GM23338 (cell line): ENCODE measurements around the gene PKNOX2. TPM values are rescaled to one million over a fixed set of nuclear protein-coding genes. Genes with fewer than 3 reads are reported as not detected.

Source experiments
- ATAC-seq: fragments of 200-7000 bp; cut with Tn5 transposase; 3 replicates; pipeline ENCODE4 v1.9.1; 2020
- DNase-seq: peaks from one replicate; pipeline ENCODE4 v3.0.0-alpha.2; 2015; ENCODE audit warnings: low spot score
- H2AFZ ChIP-seq: fragments of 200-600 bp; sonication (generic); 2 replicates; pipeline ENCODE4 v1.8.0; 2016; ENCODE audit warnings: antibody characterized with exemption, mild to moderate bottlenecking, moderate library complexity
- H3F3A ChIP-seq: fragments of 200-600 bp; sonication (generic); replicated peaks from 2 replicates; pipeline ENCODE4 v1.8.0; 2017; ENCODE audit warnings: antibody characterized with exemption, mixed run types, low read depth
- H3K27ac ChIP-seq: fragments of 200-600 bp; sonication (generic); 2 replicates; pipeline ENCODE4 v1.6.1; 2016; ENCODE audit warnings: low read depth
- H3K27me3 ChIP-seq: fragments of 200-600 bp; sonication (generic); 2 replicates; pipeline ENCODE4 v1.8.0; 2016; ENCODE audit warnings: mild to moderate bottlenecking, mixed run types, moderate library complexity; ENCODE audit not compliant: insufficient read depth
- H3K36me3 ChIP-seq: fragments of 200-600 bp; sonication (generic); 2 replicates; pipeline ENCODE4 v1.8.0; 2016; ENCODE audit warnings: mild to moderate bottlenecking; ENCODE audit not compliant: insufficient read depth
- H3K4me1 ChIP-seq: fragments of 200-600 bp; sonication (generic); 2 replicates; pipeline ENCODE4 v1.8.0; 2016; ENCODE audit warnings: mild to moderate bottlenecking, moderate library complexity; ENCODE audit not compliant: insufficient read depth
- H3K4me2 ChIP-seq: fragments of 200-600 bp; sonication (generic); 2 replicates; pipeline ENCODE4 v1.7.1; 2017; ENCODE audit warnings: mixed run types
- H3K4me3 ChIP-seq: fragments of 200-600 bp; sonication (generic); 2 replicates; pipeline ENCODE4 v1.6.1; 2016; ENCODE audit warnings: mixed run types
- H3K79me2 ChIP-seq: fragments of 200-600 bp; sonication (generic); replicated peaks from 2 replicates; pipeline ENCODE4 v1.8.0; 2017; ENCODE audit warnings: mild to moderate bottlenecking; ENCODE audit not compliant: insufficient read depth
- H3K9me2 ChIP-seq: fragments of 200-600 bp; sonication (generic); 2 replicates; pipeline ENCODE4 v1.8.0; 2017; ENCODE audit not compliant: insufficient read depth
- H4K20me1 ChIP-seq: fragments of 200-600 bp; sonication (generic); replicated peaks from 2 replicates; pipeline ENCODE4 v1.8.0; 2017; ENCODE audit warnings: mild to moderate bottlenecking; ENCODE audit not compliant: insufficient read depth
- H3K27ac Mint-ChIP-seq: 2 replicates; pipeline ENCODE4 v1.8.0; 2020; ENCODE audit warnings: inconsistent platforms, mild to moderate bottlenecking, moderate library complexity, mixed read lengths
- H3K27me3 Mint-ChIP-seq: 3 replicates; pipeline ENCODE4 v1.8.0; 2022; ENCODE audit warnings: low read depth, mild to moderate bottlenecking, moderate library complexity, mixed read lengths, inconsistent platforms; ENCODE audit not compliant: insufficient read depth, poor library complexity
- H3K36me3 Mint-ChIP-seq: 3 replicates; pipeline ENCODE4 v1.8.0; 2021; ENCODE audit warnings: low read depth, mild to moderate bottlenecking, inconsistent platforms, moderate library complexity, mixed read lengths
- H3K4me1 Mint-ChIP-seq: 3 replicates; pipeline ENCODE4 v1.8.0; 2020; ENCODE audit warnings: mild to moderate bottlenecking, inconsistent platforms, mixed read lengths
- H3K4me3 Mint-ChIP-seq: 3 replicates; pipeline ENCODE4 v1.8.0; 2021; ENCODE audit warnings: moderate library complexity, mild to moderate bottlenecking, inconsistent platforms, mixed read lengths
- H3K9me3 Mint-ChIP-seq: 3 replicates; pipeline ENCODE4 v1.8.0; 2020; ENCODE audit warnings: moderate library complexity, mild to moderate bottlenecking, inconsistent platforms, mixed read lengths
- EZH2 ChIP-seq: fragments of 200-600 bp; sonication (generic); IDR thresholded peaks from one replicate; pipeline ENCODE4 v1.8.0; 2017; ENCODE audit warnings: antibody characterized with exemption, mild to moderate bottlenecking, low read depth; ENCODE audit not compliant: unreplicated experiment
- STAT1 ChIP-seq: IDR thresholded peaks from one replicate; pipeline ENCODE4 v1.6.1; 2016; ENCODE audit warnings: antibody characterized with exemption; ENCODE audit not compliant: unreplicated experiment
- ZNF114 ChIP-seq: fragments of 250-450 bp; sonication (Bioruptor Pico); IDR thresholded peaks from 2 replicates; pipeline ENCODE4 v1.5.0; 2020; ENCODE audit warnings: mild to moderate bottlenecking, moderate library complexity
- ZNF331 ChIP-seq: fragments of 250-450 bp; sonication (Bioruptor Pico); IDR thresholded peaks from 2 replicates; pipeline ENCODE4 v1.5.0; 2020; ENCODE audit warnings: low read depth, mild to moderate bottlenecking, moderate library complexity
- polyA plus RNA-seq: library from polyadenylated mRNA; unstranded; fragments of >200 nt; fragmentation: Nextera tagmentation; extraction: Ambion mirVana; gene quantifications from 2 replicates; pipeline ENCODE4 v1.2.1, GENCODE V29; 2016
- total RNA-seq: library from RNA; depleted of rRNA; stranded (reverse); fragments of >200 nt; shearing (Covaris generic); gene quantifications from 2 replicates; pipeline ENCODE4 v1.2.3, GENCODE V29; 2014
- TF ChIP-seq, protein P1 (sequence below), 2 experiments: fragments of 200-600 bp in 1 of 2; sonication (generic) in 1 of 2; conservative IDR thresholded peaks; 2 replicates each; pipeline versions ENCODE4 v1.5.1 to v1.6.1; 2016 to 2017; ENCODE audit warnings: antibody characterized with exemption in 2 of 2, low read depth in 2 of 2, mild to moderate bottlenecking in 2 of 2, moderate library complexity in 1 of 2
- TF ChIP-seq, protein P2 (sequence below): IDR thresholded peaks from one replicate; pipeline ENCODE4 v1.6.1; 2018; ENCODE audit warnings: antibody characterized with exemption; ENCODE audit not compliant: unreplicated experiment
- TF ChIP-seq, protein P3 (sequence below): fragments of 250-450 bp; sonication (Bioruptor Pico); IDR thresholded peaks from 2 replicates; pipeline ENCODE4 v1.5.0; 2020; ENCODE audit warnings: mild to moderate bottlenecking, moderate library complexity

Gene PKNOX2
- total and polyA plus RNA-seq, 2 experiments from 2014 or later: 0.42 to 0.83 TPM

DNA sequence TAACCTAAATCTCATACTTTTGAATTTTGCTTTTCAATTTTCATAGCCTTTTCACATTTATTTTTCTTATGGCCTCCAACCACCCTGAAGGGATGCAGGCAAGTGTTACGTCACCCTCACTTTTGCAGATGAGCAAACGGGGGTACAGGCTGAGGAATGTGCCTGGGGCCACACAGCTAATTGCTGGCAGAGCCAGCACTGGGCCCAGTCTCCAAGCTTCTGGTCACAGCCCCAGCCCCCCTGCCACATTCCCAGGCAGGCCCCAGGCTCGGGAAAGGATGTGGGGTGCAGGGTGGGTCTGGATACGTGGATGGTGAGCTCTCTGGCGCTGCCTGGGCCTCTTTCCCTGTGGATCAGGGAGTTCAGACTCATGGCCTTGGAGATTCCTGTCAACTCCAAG, 138.6 kb downstream of the PKNOX2 start:
- Histone ChIP-seq H3F3A (no peaks in the 10 kb centered on the region), H3K79me2 (no peaks in the 10 kb centered on the region), H2AFZ (no peak overlapping the region), H3K4me3 (no peak overlapping the region), H3K4me2 (no peak overlapping the region), H3K4me1 (no peaks in the 10 kb centered on the region), H3K36me3 (no peaks in the 10 kb centered on the region), H3K27me3 (no peaks in the 10 kb centered on the region), H3K9me2 (no peaks in the 10 kb centered on the region), H4K20me1 (no peaks in the 10 kb centered on the region), H3K27ac (no peak overlapping the region)
- H3K36me3 Mint-ChIP-seq: no peaks in the 10 kb centered on the region
- no peak for ATAC-seq
- no peaks in the 10 kb centered on the region for H3K9me3 Mint-ChIP-seq
- H3K27me3 Mint-ChIP-seq: peaks cover 5% of the 10 kb centered on the region
- DNase-seq: no peak
- no peak overlapping the region for H3K27ac Mint-ChIP-seq
- no peak overlapping the region for H3K4me3 Mint-ChIP-seq
- H3K4me1 Mint-ChIP-seq: peaks cover 9% of the 10 kb centered on the region
- TF ChIP-seq STAT1: no peak
- TF ChIP-seq, protein P1, sequence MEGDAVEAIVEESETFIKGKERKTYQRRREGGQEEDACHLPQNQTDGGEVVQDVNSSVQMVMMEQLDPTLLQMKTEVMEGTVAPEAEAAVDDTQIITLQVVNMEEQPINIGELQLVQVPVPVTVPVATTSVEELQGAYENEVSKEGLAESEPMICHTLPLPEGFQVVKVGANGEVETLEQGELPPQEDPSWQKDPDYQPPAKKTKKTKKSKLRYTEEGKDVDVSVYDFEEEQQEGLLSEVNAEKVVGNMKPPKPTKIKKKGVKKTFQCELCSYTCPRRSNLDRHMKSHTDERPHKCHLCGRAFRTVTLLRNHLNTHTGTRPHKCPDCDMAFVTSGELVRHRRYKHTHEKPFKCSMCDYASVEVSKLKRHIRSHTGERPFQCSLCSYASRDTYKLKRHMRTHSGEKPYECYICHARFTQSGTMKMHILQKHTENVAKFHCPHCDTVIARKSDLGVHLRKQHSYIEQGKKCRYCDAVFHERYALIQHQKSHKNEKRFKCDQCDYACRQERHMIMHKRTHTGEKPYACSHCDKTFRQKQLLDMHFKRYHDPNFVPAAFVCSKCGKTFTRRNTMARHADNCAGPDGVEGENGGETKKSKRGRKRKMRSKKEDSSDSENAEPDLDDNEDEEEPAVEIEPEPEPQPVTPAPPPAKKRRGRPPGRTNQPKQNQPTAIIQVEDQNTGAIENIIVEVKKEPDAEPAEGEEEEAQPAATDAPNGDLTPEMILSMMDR (conservative IDR thresholded peaks at IDR 0.05; ENCODE audit: low read depth in 2 of 2): no peak

DNA sequence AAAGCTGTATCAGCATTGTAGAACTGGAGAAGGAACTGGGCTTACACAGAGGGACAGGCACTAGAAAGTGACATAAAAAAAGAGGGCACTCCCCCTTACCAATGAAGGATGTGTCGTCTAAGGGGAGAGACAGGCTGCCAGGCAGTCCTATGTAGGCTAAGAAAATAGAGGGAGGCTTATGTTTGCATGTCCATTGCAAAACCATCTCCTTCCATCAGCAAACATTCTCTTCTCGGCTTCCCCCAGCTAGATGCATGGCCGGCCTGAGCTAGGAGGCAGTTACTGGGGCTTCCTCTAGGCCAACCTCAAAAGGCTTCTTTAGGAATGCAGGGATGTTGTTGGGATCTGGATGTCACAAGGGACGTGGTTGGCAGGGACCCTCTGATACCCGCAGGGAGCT, 139.1 kb downstream of the PKNOX2 start:
- Mint-ChIP-seq H3K27ac (no peak overlapping the region), H3K4me3 (no peak overlapping the region)
- TF ChIP-seq EZH2 (no peak), ZNF331 (CRISPR knock-in tag) (no peak), STAT1 (no peak), ZNF114 (CRISPR knock-in tag) (no peak)
- TF ChIP-seq, protein P1 (conservative IDR thresholded peaks at IDR 0.05; ENCODE audit: low read depth in 2 of 2): no peak
- TF ChIP-seq, protein P2, sequence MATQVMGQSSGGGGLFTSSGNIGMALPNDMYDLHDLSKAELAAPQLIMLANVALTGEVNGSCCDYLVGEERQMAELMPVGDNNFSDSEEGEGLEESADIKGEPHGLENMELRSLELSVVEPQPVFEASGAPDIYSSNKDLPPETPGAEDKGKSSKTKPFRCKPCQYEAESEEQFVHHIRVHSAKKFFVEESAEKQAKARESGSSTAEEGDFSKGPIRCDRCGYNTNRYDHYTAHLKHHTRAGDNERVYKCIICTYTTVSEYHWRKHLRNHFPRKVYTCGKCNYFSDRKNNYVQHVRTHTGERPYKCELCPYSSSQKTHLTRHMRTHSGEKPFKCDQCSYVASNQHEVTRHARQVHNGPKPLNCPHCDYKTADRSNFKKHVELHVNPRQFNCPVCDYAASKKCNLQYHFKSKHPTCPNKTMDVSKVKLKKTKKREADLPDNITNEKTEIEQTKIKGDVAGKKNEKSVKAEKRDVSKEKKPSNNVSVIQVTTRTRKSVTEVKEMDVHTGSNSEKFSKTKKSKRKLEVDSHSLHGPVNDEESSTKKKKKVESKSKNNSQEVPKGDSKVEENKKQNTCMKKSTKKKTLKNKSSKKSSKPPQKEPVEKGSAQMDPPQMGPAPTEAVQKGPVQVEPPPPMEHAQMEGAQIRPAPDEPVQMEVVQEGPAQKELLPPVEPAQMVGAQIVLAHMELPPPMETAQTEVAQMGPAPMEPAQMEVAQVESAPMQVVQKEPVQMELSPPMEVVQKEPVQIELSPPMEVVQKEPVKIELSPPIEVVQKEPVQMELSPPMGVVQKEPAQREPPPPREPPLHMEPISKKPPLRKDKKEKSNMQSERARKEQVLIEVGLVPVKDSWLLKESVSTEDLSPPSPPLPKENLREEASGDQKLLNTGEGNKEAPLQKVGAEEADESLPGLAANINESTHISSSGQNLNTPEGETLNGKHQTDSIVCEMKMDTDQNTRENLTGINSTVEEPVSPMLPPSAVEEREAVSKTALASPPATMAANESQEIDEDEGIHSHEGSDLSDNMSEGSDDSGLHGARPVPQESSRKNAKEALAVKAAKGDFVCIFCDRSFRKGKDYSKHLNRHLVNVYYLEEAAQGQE: no peak
- TF ChIP-seq, protein P3, sequence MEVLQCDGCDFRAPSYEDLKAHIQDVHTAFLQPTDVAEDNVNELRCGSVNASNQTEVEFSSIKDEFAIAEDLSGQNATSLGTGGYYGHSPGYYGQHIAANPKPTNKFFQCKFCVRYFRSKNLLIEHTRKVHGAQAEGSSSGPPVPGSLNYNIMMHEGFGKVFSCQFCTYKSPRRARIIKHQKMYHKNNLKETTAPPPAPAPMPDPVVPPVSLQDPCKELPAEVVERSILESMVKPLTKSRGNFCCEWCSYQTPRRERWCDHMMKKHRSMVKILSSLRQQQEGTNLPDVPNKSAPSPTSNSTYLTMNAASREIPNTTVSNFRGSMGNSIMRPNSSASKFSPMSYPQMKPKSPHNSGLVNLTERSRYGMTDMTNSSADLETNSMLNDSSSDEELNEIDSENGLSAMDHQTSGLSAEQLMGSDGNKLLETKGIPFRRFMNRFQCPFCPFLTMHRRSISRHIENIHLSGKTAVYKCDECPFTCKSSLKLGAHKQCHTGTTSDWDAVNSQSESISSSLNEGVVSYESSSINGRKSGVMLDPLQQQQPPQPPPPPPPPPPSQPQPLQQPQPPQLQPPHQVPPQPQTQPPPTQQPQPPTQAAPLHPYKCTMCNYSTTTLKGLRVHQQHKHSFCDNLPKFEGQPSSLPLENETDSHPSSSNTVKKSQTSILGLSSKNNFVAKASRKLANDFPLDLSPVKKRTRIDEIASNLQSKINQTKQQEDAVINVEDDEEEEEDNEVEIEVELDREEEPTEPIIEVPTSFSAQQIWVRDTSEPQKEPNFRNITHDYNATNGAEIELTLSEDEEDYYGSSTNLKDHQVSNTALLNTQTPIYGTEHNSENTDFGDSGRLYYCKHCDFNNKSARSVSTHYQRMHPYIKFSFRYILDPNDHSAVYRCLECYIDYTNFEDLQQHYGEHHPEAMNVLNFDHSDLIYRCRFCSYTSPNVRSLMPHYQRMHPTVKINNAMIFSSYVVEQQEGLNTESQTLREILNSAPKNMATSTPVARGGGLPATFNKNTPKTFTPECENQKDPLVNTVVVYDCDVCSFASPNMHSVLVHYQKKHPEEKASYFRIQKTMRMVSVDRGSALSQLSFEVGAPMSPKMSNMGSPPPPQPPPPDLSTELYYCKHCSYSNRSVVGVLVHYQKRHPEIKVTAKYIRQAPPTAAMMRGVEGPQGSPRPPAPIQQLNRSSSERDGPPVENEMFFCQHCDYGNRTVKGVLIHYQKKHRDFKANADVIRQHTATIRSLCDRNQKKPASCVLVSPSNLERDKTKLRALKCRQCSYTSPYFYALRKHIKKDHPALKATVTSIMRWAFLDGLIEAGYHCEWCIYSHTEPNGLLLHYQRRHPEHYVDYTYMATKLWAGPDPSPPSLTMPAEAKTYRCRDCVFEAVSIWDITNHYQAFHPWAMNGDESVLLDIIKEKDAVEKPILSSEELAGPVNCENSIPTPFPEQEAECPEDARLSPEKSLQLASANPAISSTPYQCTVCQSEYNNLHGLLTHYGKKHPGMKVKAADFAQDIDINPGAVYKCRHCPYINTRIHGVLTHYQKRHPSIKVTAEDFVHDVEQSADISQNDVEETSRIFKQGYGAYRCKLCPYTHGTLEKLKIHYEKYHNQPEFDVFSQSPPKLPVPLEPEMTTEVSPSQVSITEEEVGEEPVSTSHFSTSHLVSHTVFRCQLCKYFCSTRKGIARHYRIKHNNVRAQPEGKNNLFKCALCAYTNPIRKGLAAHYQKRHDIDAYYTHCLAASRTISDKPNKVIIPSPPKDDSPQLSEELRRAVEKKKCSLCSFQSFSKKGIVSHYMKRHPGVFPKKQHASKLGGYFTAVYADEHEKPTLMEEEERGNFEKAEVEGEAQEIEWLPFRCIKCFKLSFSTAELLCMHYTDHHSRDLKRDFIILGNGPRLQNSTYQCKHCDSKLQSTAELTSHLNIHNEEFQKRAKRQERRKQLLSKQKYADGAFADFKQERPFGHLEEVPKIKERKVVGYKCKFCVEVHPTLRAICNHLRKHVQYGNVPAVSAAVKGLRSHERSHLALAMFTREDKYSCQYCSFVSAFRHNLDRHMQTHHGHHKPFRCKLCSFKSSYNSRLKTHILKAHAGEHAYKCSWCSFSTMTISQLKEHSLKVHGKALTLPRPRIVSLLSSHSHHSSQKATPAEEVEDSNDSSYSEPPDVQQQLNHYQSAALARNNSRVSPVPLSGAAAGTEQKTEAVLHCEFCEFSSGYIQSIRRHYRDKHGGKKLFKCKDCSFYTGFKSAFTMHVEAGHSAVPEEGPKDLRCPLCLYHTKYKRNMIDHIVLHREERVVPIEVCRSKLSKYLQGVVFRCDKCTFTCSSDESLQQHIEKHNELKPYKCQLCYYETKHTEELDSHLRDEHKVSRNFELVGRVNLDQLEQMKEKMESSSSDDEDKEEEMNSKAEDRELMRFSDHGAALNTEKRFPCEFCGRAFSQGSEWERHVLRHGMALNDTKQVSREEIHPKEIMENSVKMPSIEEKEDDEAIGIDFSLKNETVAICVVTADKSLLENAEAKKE (CRISPR knock-in tag): no peak

More for the DNA sequence above, 139.1 kb downstream of the PKNOX2 start:
- Histone ChIP-seq H3K79me2 (no peaks in the 10 kb centered on the region), H3F3A (no peaks in the 10 kb centered on the region), H3K4me2 (no peak overlapping the region), H3K4me3 (no peak overlapping the region), H2AFZ (no peak overlapping the region), H3K4me1 (no peaks in the 10 kb centered on the region), H4K20me1 (no peaks in the 10 kb centered on the region), H3K27ac (no peak overlapping the region), H3K27me3 (no peaks in the 10 kb centered on the region), H3K9me2 (no peaks in the 10 kb centered on the region), H3K36me3 (no peaks in the 10 kb centered on the region)
- DNase-seq (no peak), ATAC-seq (no peak)
- Mint-ChIP-seq H3K9me3 (no peaks in the 10 kb centered on the region), H3K4me1 (peaks cover 9% of the 10 kb centered on the region), H3K36me3 (no peaks in the 10 kb centered on the region), H3K27me3 (peaks cover 5% of the 10 kb centered on the region)
